HG02970 (cell line): ENCODE data around the gene AKR1A1.
"Not testable (repeated sequence)": the region's sequence is repeated elsewhere in the genome, so short reads cannot be mapped to it uniquely, and the experiment has no call there.

Experiments used
- ATAC-seq: cut with Tn5 transposase; IDR thresholded peaks from one replicate; pipeline ENCODE4 v1.9.1; 2021; ENCODE audit warnings: mild to moderate bottlenecking, moderate library complexity, moderate number of reproducible peaks; ENCODE audit not compliant: unreplicated experiment, low FRiP score

The AKR1A1 gene

GRCh38 chr1:45550401-45551351 is at the start of gene AKR1A1:
Gene AKR1A1 (plus strand): TSS chr1:45550826. CDS start chr1:45561795, 10,969 bp downstream.
- peak; percentile 76 for ATAC-seq

GRCh38 chr1:45501505-45501859 is 49.1 kb upstream of the AKR1A1 start:
- no peak for ATAC-seq

GRCh38 chr1:45503462-45504360 is 46.9 kb upstream of the AKR1A1 start:
- no peak for ATAC-seq

GRCh38 chr1:45507195-45507594 is 43.4 kb upstream of the AKR1A1 start:
- no peak for ATAC-seq

GRCh38 chr1:45507893-45508292 is 42.7 kb upstream of the AKR1A1 start:
- no peak for ATAC-seq

GRCh38 chr1:45508295-45509151 is 42.1 kb upstream of the AKR1A1 start:
- no peak for ATAC-seq

GRCh38 chr1:45510036-45510971 is 40.3 kb upstream of the AKR1A1 start:
- no peak for ATAC-seq

- ATAC-seq = no peak
Observed at GRCh38 chr1:45510972-45511527, 39.6 kb upstream of the AKR1A1 start.

- ATAC-seq = no peak
Observed at GRCh38 chr1:45512641-45513054, 38.0 kb upstream of the AKR1A1 start.

- ATAC-seq = not testable (repeated sequence)
Observed at GRCh38 chr1:45513532-45514260, 36.9 kb upstream of the AKR1A1 start.

- ATAC-seq = no peak
Observed at GRCh38 chr1:45516036-45516435, 34.6 kb upstream of the AKR1A1 start.

- no peak for ATAC-seq
Observed at GRCh38 chr1:45516465-45516864, 34.2 kb upstream of the AKR1A1 start.

- not testable (repeated sequence) for ATAC-seq
Observed at GRCh38 chr1:45518366-45518765, 32.3 kb upstream of the AKR1A1 start.

GRCh38 chr1:45518910-45519309 is 31.7 kb upstream of the AKR1A1 start:
- ATAC-seq = no peak

GRCh38 chr1:45519774-45520173 is 30.9 kb upstream of the AKR1A1 start:
- not testable (repeated sequence) for ATAC-seq

- ATAC-seq = peak; percentile 81
Observed at GRCh38 chr1:45521413-45522323, 29.0 kb upstream of the AKR1A1 start, which contains the start of gene PRDX1. Gene PRDX1 (minus strand): TSS chr1:45521884. CDS start chr1:45519043, 2,841 bp downstream.
